Skin epidermis (tissue), 12 donors: ENCODE data around the gene PHOX2A.

Source experiments
- H3K27ac ChIP-seq, 21 experiments: fragments of 200-600 bp; sonication (generic) in 11 of 21; one replicate each; pipeline ENCODE4 v1.5.0; 2020; ENCODE audit warnings: mild to moderate bottlenecking in 3 of 21, inconsistent platforms in 2 of 21, moderate library complexity in 2 of 21
- H3K4me3 ChIP-seq, 7 experiments: fragments of 200-600 bp; sonication (generic) in 2 of 7; one replicate each; pipeline ENCODE4 v1.5.0; 2020; ENCODE audit warnings: inconsistent platforms in 2 of 7, mild to moderate bottlenecking in 2 of 7, moderate library complexity in 1 of 7

Gene PHOX2A

DNA sequence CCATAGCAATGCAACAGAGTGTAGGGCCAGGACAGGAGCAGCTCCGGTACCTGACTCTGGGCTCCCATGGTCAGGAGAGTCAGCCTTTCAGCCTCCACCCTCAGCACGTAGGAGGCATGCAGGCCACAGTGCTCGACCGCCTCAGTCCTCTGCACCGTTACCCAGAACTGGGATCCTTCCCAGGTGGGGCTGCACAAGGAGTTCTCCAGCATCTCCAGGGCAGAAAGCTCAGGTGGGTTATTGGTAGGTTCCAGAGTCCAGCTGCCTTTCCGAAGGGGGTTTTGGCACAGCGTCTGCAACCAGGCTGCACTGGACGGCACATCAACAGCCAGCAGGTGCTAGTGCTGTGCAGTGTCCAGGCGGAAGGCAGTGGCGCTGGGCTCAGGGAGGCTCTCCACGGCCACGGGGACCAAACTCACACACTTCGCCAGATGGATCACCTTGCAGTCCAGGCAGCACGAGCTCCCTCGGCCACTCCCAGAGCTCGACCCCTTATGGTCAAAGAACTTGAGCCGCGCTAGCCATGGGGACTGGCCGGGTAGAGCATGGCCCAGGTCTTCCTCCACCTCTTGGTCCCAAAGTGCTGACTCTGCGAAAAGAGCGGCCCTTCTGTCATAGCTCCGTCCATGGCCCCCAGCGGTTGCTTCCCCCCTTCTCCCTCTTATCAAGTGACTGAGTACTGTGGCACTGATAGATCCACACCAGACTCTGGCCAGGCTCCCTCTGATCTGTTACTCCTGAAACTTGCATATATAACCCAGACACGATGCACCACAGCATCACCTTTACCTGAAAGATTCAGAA lies 6.9 kb upstream of the PHOX2A start:
- no peak overlapping the region for H3K27ac ChIP-seq
- H3K4me3 ChIP-seq: no peak overlapping the region

DNA sequence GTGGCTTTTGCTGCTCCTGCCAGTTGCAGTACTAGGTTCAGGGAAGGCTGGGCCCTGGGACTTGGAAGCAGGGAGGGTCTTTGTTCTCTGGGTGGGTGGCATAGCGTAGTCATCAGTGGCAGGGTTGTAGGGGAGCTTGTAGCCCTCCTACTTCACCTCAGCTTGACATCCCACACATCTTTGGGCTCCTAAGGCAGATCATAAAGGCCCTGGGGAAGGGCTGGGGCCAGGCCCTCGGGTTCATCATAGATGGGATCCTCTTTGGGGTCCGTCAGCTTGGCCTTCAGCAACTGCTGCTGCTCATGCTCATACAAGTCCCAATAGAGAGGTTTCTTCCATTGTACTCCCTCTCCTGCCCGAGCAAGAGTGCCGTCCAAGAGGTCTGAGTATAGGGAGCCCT lies 6.0 kb upstream of the PHOX2A start:
- H3K4me3 ChIP-seq: no peak overlapping the region

DNA sequence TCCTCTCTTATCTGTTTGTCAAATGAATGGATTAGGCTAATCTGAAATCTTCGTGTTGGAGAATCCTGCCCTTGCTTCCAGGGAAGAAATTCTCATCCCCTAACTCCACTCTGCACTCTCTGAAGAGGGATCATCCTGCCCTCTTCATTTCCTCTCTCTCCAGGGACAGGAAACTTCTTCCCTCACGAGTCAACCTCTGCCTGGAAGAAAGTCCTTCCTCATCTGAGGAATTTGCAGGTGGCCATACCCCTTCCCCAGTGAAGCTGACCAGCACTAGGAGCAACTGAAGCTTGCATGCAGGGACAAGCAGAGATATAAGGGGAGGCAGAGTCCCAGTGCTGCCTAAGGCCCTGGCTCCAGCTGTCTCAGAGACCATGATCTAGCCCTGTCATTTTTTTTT lies 3.6 kb upstream of the PHOX2A start:
- no peak overlapping the region for H3K27ac ChIP-seq
- H3K4me3 ChIP-seq: no peak overlapping the region

More for the DNA sequence above, 6.0 kb upstream of the PHOX2A start:
- H3K27ac ChIP-seq: no peak overlapping the region

DNA sequence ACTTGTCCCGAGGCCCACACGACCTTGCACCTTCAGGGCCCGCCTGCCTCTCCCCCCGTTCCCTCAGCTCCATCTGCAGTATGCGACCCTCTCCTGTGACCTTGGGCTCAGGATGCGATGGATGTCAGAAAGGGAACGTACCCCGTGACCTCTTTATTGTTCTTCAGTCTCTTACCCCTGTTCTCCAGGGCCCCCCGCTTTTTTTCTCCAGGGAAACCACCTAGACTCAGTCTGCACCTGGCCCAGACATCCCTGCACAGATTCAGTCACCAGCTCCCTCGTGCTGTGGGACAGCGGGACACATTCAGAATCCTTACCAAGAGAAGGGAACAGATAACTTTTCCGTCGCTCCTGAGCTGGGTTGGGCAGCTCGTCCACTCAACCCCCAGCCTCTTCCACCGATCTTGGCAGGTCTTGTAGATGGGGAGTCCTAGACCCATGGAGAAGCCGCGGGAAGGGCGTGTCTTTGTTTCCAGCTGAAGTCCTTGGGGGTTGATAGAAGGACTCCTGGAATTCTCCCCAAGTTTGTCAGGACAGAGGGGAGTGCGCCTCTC lies 1.4 kb upstream of the PHOX2A start:
- H3K27ac ChIP-seq: no peak overlapping the region

DNA sequence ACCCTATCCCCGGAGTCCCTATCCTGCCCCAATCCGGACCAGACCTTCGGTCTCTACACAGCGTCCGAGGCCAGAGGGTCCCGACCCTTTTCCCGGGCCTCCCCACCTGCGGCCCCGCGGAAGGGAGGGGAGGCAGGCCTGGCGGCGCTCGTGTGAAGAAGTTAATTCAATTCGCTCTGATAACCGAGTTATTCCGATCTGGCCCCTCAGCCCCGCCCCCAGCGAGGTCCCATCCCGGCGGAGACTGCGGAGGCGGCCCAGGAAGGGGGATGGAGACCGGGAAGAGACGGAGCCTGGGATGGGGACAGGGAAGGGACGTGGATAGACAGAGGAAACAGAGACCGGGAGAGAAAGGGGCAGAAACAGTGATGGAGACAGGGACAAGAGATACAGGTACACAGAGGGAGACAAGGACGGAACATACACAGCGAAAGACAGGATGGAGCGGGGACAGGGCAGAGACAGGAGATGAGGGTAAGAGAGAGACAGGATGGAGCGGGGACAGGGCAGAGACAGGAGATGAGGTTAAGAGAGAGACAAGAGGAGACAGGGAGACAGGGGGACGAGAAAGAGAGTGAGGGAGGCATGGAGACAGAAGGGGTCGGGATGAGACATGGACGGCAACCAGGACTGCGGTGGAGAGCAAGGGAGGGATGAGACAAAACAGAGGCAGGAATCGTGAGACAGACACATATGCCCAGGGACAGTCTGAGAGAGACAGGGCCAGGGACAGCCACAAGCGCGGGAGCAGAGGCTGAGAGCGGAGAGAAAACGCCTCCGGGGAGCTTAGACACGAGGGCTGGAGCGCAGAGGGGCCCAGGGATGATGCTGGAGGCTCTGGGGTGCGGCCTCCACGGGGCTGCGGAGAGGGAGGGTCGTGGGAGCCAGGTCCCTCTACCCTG lies 636 bp upstream of the PHOX2A start:
- Histone ChIP-seq H3K27ac (no peak overlapping the region), H3K4me3 (peak overlapping the region in 2 of 7 experiments; percentile 12)

More for the DNA sequence above, 1.4 kb upstream of the PHOX2A start:
- H3K4me3 ChIP-seq: no peak overlapping the region

DNA sequence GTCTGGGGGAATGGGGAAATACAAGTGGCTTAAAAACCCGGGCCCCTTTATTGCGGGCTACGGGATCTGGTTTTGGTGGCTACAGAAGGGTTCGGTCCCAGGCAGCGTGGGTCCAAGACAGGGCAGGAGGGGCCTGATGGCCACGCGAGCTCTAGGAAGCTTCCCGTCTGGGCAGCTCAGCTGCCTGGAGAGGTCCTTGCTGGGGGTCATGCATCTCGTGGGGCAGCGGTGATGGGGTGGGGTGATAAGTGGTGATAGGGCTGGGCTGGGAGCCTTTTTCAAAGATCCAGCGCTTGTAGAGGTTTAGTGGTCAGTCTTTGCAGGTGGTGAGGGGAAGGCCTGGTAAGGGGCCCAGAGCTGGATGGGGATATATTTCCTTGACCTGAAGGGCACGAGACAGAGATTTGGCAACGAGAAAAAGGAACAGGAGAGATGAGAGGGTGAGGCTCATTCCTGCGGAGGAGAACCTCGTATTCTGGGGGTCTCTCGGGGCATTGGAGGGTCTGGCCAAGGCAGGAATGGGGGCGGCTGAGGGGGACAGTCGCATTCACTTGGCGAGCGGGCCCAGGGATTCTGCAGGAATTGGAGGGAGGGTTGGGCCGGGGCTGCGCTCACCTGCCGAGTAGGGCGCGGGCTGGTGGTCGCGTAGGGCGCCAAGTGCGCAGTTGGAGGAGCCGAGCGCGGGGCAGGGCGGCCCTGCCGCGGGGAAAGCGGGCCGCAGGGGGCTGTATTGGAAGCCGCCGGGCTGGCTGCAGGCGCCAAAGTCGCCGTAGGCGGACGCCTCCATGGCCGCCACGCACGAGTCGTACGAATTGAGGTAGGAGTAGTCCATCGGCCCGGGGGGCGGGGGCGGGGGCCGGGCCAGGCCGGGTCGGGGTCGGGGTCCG lies 560 bp downstream of the PHOX2A start:
- Histone ChIP-seq H3K27ac (no peak overlapping the region), H3K4me3 (peak overlapping the region in 2 of 7 experiments; percentile 12)

DNA sequence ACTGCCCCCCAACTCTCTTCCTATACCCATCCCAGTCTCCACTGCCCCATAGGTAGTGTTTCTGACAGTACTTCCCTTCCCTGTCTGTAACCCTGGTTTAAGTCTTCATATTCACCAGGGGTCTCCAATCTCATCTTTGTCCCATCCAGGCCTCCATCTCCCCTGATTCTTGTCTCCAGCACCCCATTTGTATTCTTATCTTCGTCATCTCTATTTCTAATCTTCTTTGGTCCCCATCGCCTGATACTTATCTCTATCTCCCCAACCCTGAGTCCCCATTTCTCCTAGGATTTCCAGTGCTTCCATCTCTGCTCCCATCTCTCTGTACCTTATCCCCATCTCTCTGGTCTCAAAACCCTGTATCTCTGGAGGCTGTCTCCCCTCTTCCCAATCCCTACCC lies 1.8 kb downstream of the PHOX2A start:
- no peak overlapping the region for H3K27ac ChIP-seq
- no peak overlapping the region for H3K4me3 ChIP-seq

DNA sequence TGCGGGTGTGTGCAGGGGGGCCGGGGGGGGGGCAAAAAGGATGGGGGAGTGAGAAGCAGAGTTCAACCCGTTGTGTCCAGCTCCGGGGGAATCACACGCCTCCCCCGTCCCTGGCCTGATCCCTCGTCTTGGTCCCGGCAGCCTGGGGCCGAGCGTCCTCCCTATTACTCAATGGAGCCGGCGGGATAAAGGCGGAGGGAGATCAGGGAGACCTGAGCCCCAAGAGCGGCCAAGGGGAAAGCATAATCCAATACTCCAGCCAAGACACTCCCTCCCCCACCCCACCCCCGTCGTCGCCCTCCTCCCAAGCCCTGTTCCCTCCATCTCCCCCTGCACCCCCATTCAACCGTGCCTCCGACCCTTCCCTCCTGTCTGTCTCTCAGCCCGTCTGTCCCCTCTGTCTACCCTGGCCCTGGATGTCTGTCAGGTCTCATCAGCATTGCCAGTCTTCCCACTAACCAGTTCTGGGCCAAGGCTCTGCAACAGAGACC lies 2.6 kb downstream of the PHOX2A start:
- Histone ChIP-seq H3K4me3 (no peak overlapping the region), H3K27ac (no peak overlapping the region)

DNA sequence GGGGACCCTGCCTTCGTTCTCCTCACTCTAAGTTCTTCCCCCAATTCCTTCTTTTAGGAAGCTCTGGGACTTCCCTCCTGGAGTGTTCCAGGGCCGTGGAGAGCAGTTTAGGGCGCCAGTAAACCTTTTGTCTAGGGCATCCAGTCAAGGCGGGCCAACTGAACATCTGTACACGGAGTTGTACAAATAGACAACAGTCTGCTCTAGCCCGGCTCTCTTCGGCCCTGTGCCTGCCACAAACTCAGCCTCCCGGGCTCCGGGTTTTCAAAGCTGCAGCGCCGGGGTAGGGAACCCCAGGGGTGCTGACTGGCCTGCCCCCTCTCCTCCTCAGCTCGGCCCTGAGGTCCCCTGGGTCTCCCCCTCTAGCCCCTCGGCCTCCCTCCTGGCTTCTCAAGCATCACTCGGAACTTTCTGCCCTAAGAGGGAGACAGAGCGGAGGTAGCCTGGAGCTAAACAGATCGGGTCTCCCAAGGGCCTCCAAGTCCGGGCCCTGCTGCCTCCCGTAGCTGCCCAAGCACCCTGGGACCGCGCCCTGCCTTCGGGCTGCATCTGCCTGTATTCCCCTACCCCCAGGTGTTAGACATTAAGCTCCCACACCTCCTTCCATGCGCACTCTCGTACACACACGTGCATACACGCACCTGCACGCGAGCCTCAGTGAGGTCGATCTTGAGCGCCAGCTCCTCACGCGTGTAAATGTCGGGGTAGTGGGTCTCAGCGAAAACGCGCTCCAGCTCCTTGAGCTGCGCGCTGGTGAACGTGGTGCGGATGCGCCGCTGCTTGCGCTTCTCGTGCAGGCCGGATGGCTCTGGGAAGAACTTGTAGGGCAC lies 3.3 kb downstream of the PHOX2A start:
- Histone ChIP-seq H3K4me3 (peak overlapping the region in 3 of 7 experiments; percentile 5 to 36 (median 5)), H3K27ac (peak overlapping the region in 5 of 21 experiments; percentile 19 to 67 (median 46))

DNA sequence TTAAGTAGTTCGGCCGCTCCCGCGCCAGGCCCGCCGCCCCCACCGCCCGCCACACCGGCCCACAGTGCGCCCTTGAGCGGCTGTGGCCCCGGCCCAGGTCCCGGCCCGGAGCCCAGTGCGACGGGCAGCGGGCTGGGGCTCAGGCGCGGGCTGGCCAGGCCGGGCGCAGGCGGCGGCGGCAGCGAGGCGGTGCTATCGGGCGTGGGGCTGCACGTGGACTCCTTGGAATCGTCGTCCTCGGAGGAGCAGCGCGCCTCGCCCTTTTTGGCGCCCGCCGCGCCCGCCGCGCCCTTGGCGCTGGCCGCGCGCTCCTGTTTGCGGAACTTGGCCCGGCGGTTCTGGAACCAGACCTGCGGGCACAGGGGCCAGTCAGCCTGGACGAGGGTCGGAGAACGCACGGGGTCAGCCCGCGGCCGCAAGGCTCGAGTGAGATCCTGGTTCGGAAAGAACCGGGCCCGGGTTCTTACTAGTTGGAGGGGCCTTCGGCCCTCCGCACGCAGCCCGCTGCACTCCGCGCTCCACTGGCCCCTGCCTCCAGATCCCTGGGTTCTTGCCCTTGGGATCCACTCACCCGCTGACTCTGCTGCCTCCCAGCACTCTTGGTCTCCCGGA lies 4.0 kb downstream of the PHOX2A start:
- H3K27ac ChIP-seq: peak overlapping the region in 8 of 21 experiments; percentile 19 to 70 (median 48)
- peak overlapping the region in 6 of 7 experiments; percentile 5 to 36 (median 10) for H3K4me3 ChIP-seq

DNA sequence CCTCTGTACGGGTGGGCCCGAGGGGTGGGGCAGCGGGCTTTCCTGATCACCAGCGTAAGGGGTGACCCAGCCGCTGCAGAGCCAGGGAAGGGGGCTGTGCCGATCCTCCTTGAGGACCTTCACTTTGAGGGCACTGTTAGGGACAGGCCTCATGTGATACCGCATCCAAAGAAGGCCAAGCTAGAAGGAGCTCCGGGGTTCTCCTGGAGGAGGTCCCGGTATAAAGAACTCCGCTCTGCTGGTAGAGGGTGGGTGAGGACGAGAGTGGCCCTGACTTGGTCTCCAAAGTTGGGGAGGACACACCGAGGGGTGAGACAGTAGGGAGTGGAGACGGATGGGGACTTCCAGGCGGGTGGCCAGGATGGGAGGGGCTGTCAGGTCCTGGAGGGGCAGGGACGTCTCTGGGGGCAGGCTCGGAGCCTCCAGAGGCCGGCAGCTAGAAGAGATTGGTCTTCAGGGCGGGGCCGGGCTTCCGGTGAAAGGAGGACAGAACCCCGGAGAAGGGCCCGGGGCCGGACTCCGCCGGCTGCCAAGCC lies 4.6 kb downstream of the PHOX2A start:
- peak overlapping the region in 7 of 21 experiments; percentile 19 to 70 (median 50) for H3K27ac ChIP-seq
- peak overlapping the region in 4 of 7 experiments; percentile 5 to 36 (median 18) for H3K4me3 ChIP-seq

DNA sequence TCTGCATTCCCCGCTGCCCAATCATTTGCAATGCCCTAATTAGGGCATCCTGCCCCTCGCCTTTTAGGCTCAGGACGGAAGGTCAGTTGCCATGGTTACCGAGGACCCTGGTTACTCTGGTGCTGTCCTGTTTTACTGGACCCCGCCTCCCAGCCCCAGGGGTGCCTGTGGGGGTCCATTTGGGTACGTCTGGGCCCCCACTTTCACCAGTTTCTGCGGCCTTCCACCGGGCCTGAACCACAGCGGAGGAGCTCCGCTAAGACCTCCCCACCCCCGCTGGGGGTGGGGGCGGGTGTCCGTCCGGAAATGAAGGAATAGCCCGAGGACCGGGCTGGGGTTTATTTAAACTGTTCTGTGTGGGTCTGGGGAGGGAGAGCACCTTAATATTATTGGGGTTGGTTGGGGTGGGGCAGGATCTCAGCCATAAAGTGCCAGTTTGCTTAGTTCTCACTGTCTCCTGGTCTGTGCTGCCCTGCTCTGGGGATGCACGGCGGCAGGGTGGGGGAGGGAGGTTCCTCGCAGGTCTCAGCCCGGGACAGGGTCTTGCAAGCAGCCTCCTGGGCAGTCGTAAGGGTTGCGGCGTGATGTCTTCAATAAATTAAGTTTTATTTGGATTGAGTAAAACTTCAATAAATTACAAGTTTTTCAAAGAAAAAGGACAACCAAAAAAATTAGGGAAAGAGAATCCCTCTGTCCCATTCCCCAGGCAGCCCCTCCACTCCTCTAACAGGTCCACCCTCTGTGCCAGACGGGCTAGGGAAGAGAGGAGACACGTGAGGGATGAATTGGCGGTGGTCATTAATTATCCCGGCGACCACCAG lies 5.3 kb downstream of the PHOX2A start:
- peak overlapping the region in 2 of 21 experiments; percentile 19 to 70 for H3K27ac ChIP-seq
- H3K4me3 ChIP-seq: no peak overlapping the region

DNA sequence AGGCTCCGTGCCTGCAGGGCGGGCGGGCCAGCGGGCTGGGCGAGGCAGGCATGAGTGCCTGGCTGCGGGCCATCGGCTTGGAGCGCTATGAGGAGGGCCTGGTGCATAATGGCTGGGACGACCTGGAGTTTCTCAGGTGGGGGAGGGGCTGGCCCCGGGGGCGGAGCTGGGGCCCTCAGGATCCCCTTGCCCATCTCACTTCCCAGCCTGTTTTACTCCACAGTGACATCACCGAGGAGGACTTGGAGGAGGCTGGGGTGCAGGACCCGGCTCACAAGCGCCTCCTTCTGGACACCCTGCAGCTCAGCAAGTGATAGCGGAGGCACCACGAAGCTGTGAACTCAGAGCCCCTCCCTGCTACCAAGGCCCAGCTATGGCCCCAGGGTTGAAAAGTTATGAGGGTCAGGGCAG lies 5.9 kb downstream of the PHOX2A start:
- H3K4me3 ChIP-seq: no peak overlapping the region
- no peak overlapping the region for H3K27ac ChIP-seq

DNA sequence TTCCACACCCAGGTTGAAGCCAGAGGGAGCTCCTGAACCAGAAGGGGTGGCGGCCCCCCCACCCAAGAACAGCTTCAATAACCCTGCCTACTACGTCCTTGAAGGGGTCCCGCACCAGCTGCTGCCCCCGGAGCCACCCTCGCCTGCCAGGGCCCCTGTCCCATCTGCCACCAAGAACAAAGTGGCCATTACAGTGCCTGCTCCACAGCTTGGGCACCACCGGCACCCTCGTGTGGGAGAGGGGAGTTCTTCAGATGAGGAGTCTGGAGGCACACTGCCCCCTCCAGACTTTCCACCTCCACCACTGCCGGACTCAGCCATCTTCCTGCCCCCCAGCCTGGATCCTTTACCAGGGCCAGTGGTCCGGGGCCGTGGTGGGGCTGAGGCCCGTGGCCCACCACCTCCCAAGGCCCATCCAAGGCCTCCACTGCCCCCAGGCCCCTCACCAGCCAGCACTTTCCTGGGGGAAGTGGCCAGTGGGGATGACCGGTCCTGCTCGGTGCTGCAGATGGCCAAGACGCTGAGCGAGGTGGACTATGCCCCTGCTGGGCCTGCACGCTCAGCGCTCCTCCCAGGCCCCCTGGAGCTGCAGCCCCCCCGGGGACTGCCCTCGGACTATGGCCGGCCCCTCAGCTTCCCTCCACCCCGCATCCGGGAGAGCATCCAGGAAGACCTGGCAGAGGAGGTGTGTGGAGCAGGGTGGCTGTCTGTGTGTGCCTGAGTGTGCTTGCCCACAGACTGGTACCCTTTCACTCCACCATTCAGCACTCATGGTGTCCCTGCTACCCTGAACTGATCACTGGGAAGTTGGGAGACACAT lies 6.7 kb downstream of the PHOX2A start:
- Histone ChIP-seq H3K4me3 (no peak overlapping the region), H3K27ac (no peak overlapping the region)

DNA sequence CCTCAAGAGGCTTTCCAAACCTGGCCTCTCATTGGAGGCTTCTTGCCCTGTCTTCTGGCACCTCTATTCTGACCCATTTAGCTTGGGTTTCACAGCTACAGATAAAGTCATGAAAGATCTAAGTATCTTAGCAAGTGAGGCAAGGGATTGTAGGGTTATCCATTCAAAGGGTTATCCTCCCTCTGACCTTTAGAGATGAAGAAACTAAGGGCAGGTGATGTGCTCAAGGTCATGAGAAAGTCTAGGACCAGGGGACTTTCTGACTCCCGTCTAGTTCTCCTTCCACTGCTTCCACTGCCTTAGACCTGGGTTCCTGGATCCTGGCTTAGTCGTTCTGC lies 7.2 kb downstream of the PHOX2A start:
- Histone ChIP-seq H3K27ac (no peak overlapping the region), H3K4me3 (no peak overlapping the region)

DNA sequence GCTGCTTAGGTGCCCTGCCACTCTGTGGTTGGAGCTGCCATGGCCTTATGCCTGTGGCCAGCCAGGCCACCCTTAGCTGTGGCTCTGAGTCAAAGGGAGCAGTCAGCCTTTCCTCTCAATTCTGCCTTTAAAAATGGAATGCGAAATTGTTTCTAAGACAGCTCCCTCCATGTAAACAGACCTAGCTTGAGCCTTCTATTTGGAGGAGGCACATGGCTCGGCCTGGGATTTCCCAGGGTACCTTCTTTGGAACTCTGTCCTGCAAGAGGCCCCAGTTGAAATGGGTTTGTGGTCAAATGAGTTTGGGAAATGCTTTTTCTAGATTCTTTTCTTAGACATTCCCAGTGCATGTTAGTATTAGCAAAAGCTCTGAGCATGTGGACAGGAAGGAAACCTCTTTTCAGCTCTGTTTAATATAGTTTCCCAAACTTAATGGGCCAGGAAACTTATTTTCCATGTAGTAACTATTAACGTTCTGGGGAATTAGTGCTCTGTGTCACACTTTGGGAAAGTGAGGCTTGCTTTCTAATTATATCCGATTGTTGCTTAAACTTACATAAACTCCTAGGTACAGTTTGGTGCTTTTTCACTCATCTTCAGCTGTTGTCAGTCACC lies 7.8 kb downstream of the PHOX2A start:
- Histone ChIP-seq H3K4me3 (no peak overlapping the region), H3K27ac (no peak overlapping the region)
